ENCODE results near the gene CHAD.

DNA sequence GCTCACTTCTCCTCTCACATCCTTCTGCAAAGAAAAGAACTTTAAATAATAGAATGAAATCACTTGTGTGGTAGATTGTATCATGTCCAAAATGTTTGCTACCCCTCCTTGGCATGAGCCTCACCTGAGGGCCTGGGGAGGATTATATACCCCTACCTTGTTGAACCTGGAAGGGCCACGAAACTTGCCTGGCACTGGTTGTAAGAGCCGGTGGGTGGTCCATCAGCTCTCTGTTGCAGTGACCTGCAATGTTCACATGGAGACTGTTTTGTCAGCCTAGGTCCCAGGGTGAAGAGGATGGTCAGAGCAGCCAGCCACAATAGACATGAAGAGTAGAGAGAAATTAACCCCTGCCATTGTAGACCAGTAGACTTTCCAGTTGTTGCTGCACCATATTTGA lies 20.2 kb upstream of the CHAD start:
- TF ChIP-seq, protein P1, sequence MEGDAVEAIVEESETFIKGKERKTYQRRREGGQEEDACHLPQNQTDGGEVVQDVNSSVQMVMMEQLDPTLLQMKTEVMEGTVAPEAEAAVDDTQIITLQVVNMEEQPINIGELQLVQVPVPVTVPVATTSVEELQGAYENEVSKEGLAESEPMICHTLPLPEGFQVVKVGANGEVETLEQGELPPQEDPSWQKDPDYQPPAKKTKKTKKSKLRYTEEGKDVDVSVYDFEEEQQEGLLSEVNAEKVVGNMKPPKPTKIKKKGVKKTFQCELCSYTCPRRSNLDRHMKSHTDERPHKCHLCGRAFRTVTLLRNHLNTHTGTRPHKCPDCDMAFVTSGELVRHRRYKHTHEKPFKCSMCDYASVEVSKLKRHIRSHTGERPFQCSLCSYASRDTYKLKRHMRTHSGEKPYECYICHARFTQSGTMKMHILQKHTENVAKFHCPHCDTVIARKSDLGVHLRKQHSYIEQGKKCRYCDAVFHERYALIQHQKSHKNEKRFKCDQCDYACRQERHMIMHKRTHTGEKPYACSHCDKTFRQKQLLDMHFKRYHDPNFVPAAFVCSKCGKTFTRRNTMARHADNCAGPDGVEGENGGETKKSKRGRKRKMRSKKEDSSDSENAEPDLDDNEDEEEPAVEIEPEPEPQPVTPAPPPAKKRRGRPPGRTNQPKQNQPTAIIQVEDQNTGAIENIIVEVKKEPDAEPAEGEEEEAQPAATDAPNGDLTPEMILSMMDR (IDR thresholded peaks at IDR 0.05; ENCODE audit: poor library complexity, severe bottlenecking), result no peak
- TF ChIP-seq POLR2AphosphoS5 (IDR thresholded peaks at IDR 0.05), result no peak
- TF ChIP-seq, protein P2, sequence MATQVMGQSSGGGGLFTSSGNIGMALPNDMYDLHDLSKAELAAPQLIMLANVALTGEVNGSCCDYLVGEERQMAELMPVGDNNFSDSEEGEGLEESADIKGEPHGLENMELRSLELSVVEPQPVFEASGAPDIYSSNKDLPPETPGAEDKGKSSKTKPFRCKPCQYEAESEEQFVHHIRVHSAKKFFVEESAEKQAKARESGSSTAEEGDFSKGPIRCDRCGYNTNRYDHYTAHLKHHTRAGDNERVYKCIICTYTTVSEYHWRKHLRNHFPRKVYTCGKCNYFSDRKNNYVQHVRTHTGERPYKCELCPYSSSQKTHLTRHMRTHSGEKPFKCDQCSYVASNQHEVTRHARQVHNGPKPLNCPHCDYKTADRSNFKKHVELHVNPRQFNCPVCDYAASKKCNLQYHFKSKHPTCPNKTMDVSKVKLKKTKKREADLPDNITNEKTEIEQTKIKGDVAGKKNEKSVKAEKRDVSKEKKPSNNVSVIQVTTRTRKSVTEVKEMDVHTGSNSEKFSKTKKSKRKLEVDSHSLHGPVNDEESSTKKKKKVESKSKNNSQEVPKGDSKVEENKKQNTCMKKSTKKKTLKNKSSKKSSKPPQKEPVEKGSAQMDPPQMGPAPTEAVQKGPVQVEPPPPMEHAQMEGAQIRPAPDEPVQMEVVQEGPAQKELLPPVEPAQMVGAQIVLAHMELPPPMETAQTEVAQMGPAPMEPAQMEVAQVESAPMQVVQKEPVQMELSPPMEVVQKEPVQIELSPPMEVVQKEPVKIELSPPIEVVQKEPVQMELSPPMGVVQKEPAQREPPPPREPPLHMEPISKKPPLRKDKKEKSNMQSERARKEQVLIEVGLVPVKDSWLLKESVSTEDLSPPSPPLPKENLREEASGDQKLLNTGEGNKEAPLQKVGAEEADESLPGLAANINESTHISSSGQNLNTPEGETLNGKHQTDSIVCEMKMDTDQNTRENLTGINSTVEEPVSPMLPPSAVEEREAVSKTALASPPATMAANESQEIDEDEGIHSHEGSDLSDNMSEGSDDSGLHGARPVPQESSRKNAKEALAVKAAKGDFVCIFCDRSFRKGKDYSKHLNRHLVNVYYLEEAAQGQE (IDR thresholded peaks at IDR 0.05; ENCODE audit: borderline replicate concordance), result no peak
- no peak for TF ChIP-seq SMC3 (conservative IDR thresholded peaks at IDR 0.05; ENCODE audit: poor library complexity)

Data from neural cell (in vitro differentiated cells).